Smooth muscle cell (in vitro differentiated cells): Measurements from ENCODE around the gene MAGI2. TPM values are rescaled to one million over a fixed set of nuclear protein-coding genes. Genes with fewer than 3 reads are reported as not detected.

ENCODE experiments used
- DNase-seq: peaks from one replicate; lab custom pipeline; 2025; ENCODE audit not compliant: unreplicated experiment; lab: John Stamatoyannopoulos, UW
- H2AFZ ChIP-seq: fragments of 200-600 bp; sonication (generic); 2 replicates; pipeline ENCODE4 v1.6.0; 2016; ENCODE audit warnings: antibody characterized with exemption, low read depth, mild to moderate bottlenecking
- H3F3A ChIP-seq: fragments of 200-600 bp; sonication (generic); 2 replicates; pipeline ENCODE4 v1.6.0; 2017; ENCODE audit warnings: antibody characterized with exemption, low read depth
- H3K27ac ChIP-seq: fragments of 200-600 bp; sonication (generic); 2 replicates; pipeline ENCODE4 v1.5.1; 2016; ENCODE audit warnings: low read depth, mild to moderate bottlenecking
- H3K27me3 ChIP-seq: fragments of 200-600 bp; sonication (generic); 2 replicates; pipeline ENCODE4 v1.6.1; 2016; ENCODE audit warnings: low read depth, mild to moderate bottlenecking
- H3K36me3 ChIP-seq: fragments of 200-600 bp; sonication (generic); 2 replicates; pipeline ENCODE4 v1.5.1; 2016; ENCODE audit warnings: low read depth
- H3K4me1 ChIP-seq: fragments of 200-600 bp; sonication (generic); 2 replicates; pipeline ENCODE4 v1.5.1; 2016; ENCODE audit warnings: low read depth
- H3K4me2 ChIP-seq: fragments of 200-600 bp; sonication (generic); 2 replicates; pipeline ENCODE4 v1.6.0; 2016; ENCODE audit warnings: mild to moderate bottlenecking
- H3K4me3 ChIP-seq: fragments of 200-600 bp; sonication (generic); 2 replicates; pipeline ENCODE4 v1.5.1; 2016; ENCODE audit warnings: mild to moderate bottlenecking
- H3K79me2 ChIP-seq: fragments of 200-600 bp; sonication (generic); 2 replicates; pipeline ENCODE4 v1.6.0; 2016; ENCODE audit warnings: low read depth, mild to moderate bottlenecking
- H3K9ac ChIP-seq: fragments of 200-600 bp; sonication (generic); 2 replicates; pipeline ENCODE4 v1.6.0; 2016; ENCODE audit warnings: low read depth
- H3K9me3 ChIP-seq: fragments of 200-600 bp; sonication (generic); replicated peaks from 2 replicates; pipeline ENCODE4 v1.5.1; 2016; ENCODE audit warnings: low read depth
- H4K20me1 ChIP-seq: fragments of 200-600 bp; sonication (generic); 2 replicates; pipeline ENCODE4 v1.6.0; 2016; ENCODE audit warnings: low read depth
- WGBS: methylation state at CpG from one replicate; pipeline ENCODE4 v1.1.7; 2016; ENCODE audit warnings: low lambda C conversion rate; 5-methylcytosine and 5-hydroxymethylcytosine counted together
- polyA plus RNA-seq: library from polyadenylated mRNA; unstranded; fragments of >200 nt; fragmentation: Nextera tagmentation; extraction: Ambion mirVana; gene quantifications from 2 replicates; pipeline ENCODE4 v1.2.1, GENCODE V29; 2016
- total RNA-seq: library from RNA; depleted of rRNA; stranded (reverse); fragments of >200 nt; gene quantifications from 2 replicates; pipeline ENCODE4 v1.2.3, GENCODE V29; 2014
- TF ChIP-seq, protein P1 (sequence below): fragments of 200-600 bp; sonication (generic); IDR thresholded peaks from 2 replicates; pipeline ENCODE4 v1.5.1; 2017; ENCODE audit warnings: borderline replicate concordance, mild to moderate bottlenecking, antibody characterized with exemption; ENCODE audit not compliant: insufficient read depth, poor library complexity, severe bottlenecking

MAGI2 gene
- total and polyA plus RNA-seq, 2 experiments from 2014 or later = 3.4 to 10.7 TPM

DNA sequence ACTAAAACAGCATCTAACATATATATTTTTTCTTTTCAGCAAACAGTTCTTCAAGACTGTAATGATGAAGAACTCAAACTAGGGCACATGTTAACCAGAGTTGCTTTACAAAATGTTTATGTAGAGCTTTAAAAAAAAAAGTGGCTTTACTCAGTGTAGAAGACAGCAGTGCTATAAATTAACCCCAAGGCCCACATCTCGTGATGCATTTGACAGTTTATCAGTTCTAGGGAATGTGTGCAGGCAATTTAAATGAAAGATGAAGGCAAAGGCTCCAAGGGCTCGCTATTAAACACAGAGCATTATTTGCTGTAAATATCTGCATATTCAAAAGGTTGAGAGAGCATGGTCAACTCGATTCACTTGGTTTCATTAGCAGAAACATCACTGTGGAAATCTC, 558.1 kb downstream of the MAGI2 start:
- Histone ChIP-seq H3K27ac (no peak overlapping the region), H3K9ac (no peak overlapping the region), H3K4me2 (no peak overlapping the region), H4K20me1 (no peaks in the 10 kb centered on the region), H3F3A (no peaks in the 10 kb centered on the region), H3K27me3 (no peaks in the 10 kb centered on the region), H3K36me3 (no peaks in the 10 kb centered on the region), H3K9me3 (no peaks in the 10 kb centered on the region), H3K4me3 (no peak overlapping the region), H3K79me2 (no peaks in the 10 kb centered on the region), H2AFZ (no peak overlapping the region), H3K4me1 (no peaks in the 10 kb centered on the region)
- TF ChIP-seq, protein P1, sequence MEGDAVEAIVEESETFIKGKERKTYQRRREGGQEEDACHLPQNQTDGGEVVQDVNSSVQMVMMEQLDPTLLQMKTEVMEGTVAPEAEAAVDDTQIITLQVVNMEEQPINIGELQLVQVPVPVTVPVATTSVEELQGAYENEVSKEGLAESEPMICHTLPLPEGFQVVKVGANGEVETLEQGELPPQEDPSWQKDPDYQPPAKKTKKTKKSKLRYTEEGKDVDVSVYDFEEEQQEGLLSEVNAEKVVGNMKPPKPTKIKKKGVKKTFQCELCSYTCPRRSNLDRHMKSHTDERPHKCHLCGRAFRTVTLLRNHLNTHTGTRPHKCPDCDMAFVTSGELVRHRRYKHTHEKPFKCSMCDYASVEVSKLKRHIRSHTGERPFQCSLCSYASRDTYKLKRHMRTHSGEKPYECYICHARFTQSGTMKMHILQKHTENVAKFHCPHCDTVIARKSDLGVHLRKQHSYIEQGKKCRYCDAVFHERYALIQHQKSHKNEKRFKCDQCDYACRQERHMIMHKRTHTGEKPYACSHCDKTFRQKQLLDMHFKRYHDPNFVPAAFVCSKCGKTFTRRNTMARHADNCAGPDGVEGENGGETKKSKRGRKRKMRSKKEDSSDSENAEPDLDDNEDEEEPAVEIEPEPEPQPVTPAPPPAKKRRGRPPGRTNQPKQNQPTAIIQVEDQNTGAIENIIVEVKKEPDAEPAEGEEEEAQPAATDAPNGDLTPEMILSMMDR = no peak
- DNase-seq = no peak
- 72% methylated on average over 3 of the region's 3 CpGs for WGBS

DNA sequence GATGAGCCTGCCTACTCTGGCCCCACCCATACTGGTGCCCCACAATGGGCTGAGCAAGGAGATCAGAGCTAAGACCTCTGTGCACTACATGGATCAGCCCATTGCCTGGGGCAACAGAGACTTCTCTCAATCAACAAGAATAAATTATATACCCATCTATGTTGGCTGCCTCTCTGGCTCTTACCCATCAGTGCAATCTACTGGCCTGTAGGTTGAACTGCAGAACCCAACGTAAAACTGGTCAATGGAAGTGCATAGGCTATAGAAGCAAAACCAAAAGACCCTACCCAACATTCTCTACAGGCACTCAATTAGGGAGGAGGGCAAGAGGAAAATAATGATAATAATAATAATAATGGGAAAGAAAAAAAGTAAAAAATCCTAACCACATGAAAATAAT, 574.3 kb downstream of the MAGI2 start:
- H3F3A ChIP-seq = no peaks in the 10 kb centered on the region
- H3K79me2 ChIP-seq = no peaks in the 10 kb centered on the region
- no peaks in the 10 kb centered on the region for H3K27me3 ChIP-seq
- H3K9me3 ChIP-seq = no peaks in the 10 kb centered on the region
- no peaks in the 10 kb centered on the region for H3K4me1 ChIP-seq
- H3K36me3 ChIP-seq = no peaks in the 10 kb centered on the region
- no peak for DNase-seq
- TF ChIP-seq, protein P1 = no peak
- no peak overlapping the region for H2AFZ ChIP-seq
- 95% methylated on average over 1 of the region's 1 CpG for WGBS
- no peak overlapping the region for H3K4me2 ChIP-seq
- no peaks in the 10 kb centered on the region for H4K20me1 ChIP-seq
- H3K9ac ChIP-seq = no peak overlapping the region
- no peak overlapping the region for H3K27ac ChIP-seq
- no peak overlapping the region for H3K4me3 ChIP-seq

DNA sequence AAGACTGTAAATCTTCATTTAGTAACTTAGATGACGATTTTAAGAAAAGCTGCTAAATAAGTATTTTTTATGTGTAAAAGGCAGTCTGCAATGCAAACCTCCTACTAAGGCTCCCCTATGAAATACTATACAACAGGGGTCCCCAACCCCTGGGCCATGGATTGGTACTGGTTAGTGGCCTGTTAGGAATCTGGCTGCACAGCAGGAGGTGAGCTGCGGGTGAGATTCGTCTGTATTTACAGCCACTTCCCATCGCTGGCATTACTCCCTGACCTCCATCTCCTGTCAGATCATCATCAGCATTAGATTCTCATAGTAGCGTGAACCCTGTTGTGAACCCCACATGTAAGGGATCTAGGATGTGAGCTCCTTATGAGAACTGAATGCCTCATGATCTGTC, 580.4 kb downstream of the MAGI2 start:
- H3K27ac ChIP-seq = no peak overlapping the region
- H3K4me2 ChIP-seq = no peak overlapping the region
- no peaks in the 10 kb centered on the region for H3K4me1 ChIP-seq
- 63% methylated on average over 5 of the region's 5 CpGs for WGBS
- no peaks in the 10 kb centered on the region for H3K36me3 ChIP-seq
- H3K4me3 ChIP-seq = no peak overlapping the region
- H2AFZ ChIP-seq = no peak overlapping the region
- H3K9ac ChIP-seq = no peak overlapping the region
- DNase-seq = no peak
- H3K27me3 ChIP-seq = no peaks in the 10 kb centered on the region
- TF ChIP-seq, protein P1 = no peak
- H4K20me1 ChIP-seq = no peaks in the 10 kb centered on the region
- H3F3A ChIP-seq = no peaks in the 10 kb centered on the region
- no peaks in the 10 kb centered on the region for H3K79me2 ChIP-seq
- no peaks in the 10 kb centered on the region for H3K9me3 ChIP-seq

DNA sequence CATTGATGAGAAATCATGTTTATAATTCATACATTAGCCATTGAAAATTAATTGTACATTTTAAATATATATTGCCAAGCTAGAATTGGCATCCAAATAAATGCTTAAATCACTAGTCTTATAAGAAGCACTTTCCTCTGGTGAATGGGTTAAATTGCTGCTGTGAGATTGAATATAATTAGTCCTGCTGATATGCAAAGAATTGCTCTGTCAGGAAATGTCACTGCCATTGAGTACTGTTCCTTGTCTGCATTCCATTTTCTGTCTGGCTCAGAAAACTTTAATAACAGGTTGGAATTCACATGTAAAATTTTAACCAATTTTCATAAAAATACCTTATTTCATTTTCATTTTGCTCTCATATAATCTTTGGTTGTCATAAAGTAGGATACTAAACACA, 589.1 kb downstream of the MAGI2 start:
- TF ChIP-seq, protein P1 = no peak
- no peak for DNase-seq

More for the DNA sequence above, 589.1 kb downstream of the MAGI2 start:
- Histone ChIP-seq H3F3A (no peaks in the 10 kb centered on the region), H3K9ac (no peak overlapping the region), H2AFZ (no peak overlapping the region), H3K79me2 (no peaks in the 10 kb centered on the region), H3K4me3 (no peak overlapping the region), H4K20me1 (no peaks in the 10 kb centered on the region), H3K4me1 (no peaks in the 10 kb centered on the region), H3K36me3 (no peaks in the 10 kb centered on the region), H3K27me3 (no peaks in the 10 kb centered on the region), H3K9me3 (no peaks in the 10 kb centered on the region), H3K27ac (no peak overlapping the region), H3K4me2 (no peak overlapping the region)
